WTC11 (cell line): ENCODE data around the gene PDCD1LG2. TPM values are rescaled to one million over a fixed set of nuclear protein-coding genes. Genes with fewer than 3 reads are reported as not detected.

Source experiments
- ATAC-seq: fragments of 200-7000 bp; cut with Tn5 transposase; 2 replicates; pipeline ENCODE4 v1.10.0; 2021; ENCODE audit warnings: mild to moderate bottlenecking, moderate library complexity
- CTCF ChIA-PET: fragments of 300-600 bp; sonication (Branson Sonifier 250); formaldehyde crosslinking; loops from one replicate; lab custom pipeline; 2021; ENCODE audit warnings: antibody characterized with exemption; lab: Charles Lee
- POLR2A ChIA-PET: fragments of 350-600 bp; sonication (Branson Sonifier 250); formaldehyde crosslinking; loops from one replicate; lab custom pipeline; 2021; ENCODE audit warnings: antibody characterized with exemption; lab: Charles Lee
- DNase-seq: peaks from one replicate; pipeline ENCODE4 v3.0.0; 2021; ENCODE audit warnings: low spot score
- H3K27ac Mint-ChIP-seq: 2 replicates; pipeline ENCODE4 v1.8.0; 2021; ENCODE audit warnings: mixed read lengths
- H3K27me3 Mint-ChIP-seq: 2 replicates; pipeline ENCODE4 v1.8.0; 2021; ENCODE audit warnings: low read depth, mild to moderate bottlenecking, moderate library complexity, mixed read lengths
- H3K36me3 Mint-ChIP-seq: 2 replicates; pipeline ENCODE4 v1.8.0; 2021; ENCODE audit warnings: mixed read lengths
- H3K4me1 Mint-ChIP-seq: 2 replicates; pipeline ENCODE4 v1.8.0; 2022; ENCODE audit warnings: mixed read lengths
- H3K4me3 Mint-ChIP-seq: 2 replicates; pipeline ENCODE4 v1.8.0; 2021; ENCODE audit warnings: mild to moderate bottlenecking, moderate library complexity, mixed read lengths
- H3K9me3 Mint-ChIP-seq: 2 replicates; pipeline ENCODE4 v1.8.0; 2021; ENCODE audit warnings: mixed read lengths
- AFF4 ChIP-seq: sonication (generic); formaldehyde crosslinking; IDR thresholded peaks from 2 replicates; pipeline ENCODE4 v1.8.1; 2023; ENCODE audit warnings: mild to moderate bottlenecking, missing genetic modification reagents, borderline replicate concordance
- AR ChIP-seq: fragments of 250-450 bp; sonication (Bioruptor Pico); IDR thresholded peaks from 2 replicates; pipeline ENCODE4 v1.9.0; 2021; ENCODE audit warnings: mild to moderate bottlenecking
- EMX1 ChIP-seq: fragments of 250-450 bp; sonication (Bioruptor Pico); IDR thresholded peaks from 2 replicates; pipeline ENCODE4 v1.8.0; 2021; ENCODE audit warnings: mild to moderate bottlenecking
- GABPB1 ChIP-seq: sonication (generic); formaldehyde crosslinking; IDR thresholded peaks from 2 replicates; pipeline ENCODE4 v1.8.1; 2023; ENCODE audit warnings: mild to moderate bottlenecking, missing genetic modification reagents
- HMGA2 ChIP-seq: fragments of 250-450 bp; sonication (Bioruptor Pico); IDR thresholded peaks from 2 replicates; pipeline ENCODE4 v1.4.0; 2021; ENCODE audit warnings: mild to moderate bottlenecking, moderate library complexity
- MAX ChIP-seq: sonication (generic); formaldehyde crosslinking; IDR thresholded peaks from 2 replicates; pipeline ENCODE4 v1.8.0; 2022; ENCODE audit warnings: mild to moderate bottlenecking, missing genetic modification reagents
- MYBL2 ChIP-seq: sonication (generic); formaldehyde crosslinking; IDR thresholded peaks from 2 replicates; pipeline ENCODE4 v1.8.1; 2023; ENCODE audit warnings: mild to moderate bottlenecking, moderate library complexity, missing genetic modification reagents
- NFATC4 ChIP-seq: fragments of 250-450 bp; sonication (Bioruptor Pico); IDR thresholded peaks from 2 replicates; pipeline ENCODE4 v1.9.0; 2021; ENCODE audit warnings: mild to moderate bottlenecking
- NR3C1 ChIP-seq: sonication (generic); formaldehyde crosslinking; conservative IDR thresholded peaks from 2 replicates; pipeline ENCODE4 v1.8.1; 2023; ENCODE audit warnings: low read depth, mild to moderate bottlenecking, missing genetic modification reagents
- PRRX2 ChIP-seq: fragments of 250-450 bp; sonication (Bioruptor Pico); IDR thresholded peaks from 2 replicates; pipeline ENCODE4 v1.8.0; 2021; ENCODE audit warnings: mild to moderate bottlenecking
- SMAD4 ChIP-seq: sonication (generic); formaldehyde crosslinking; IDR thresholded peaks from 2 replicates; pipeline ENCODE4 v1.8.0; 2022; ENCODE audit warnings: mild to moderate bottlenecking, missing genetic modification reagents
- STAT6 ChIP-seq: sonication (generic); formaldehyde crosslinking; conservative IDR thresholded peaks from 2 replicates; pipeline ENCODE4 v1.8.1; 2023; ENCODE audit warnings: mild to moderate bottlenecking, low read depth, missing genetic modification reagents, moderate library complexity
- USF2 ChIP-seq: sonication (generic); formaldehyde crosslinking; IDR thresholded peaks from 2 replicates; pipeline ENCODE4 v1.8.1; 2023; ENCODE audit warnings: mild to moderate bottlenecking, missing genetic modification reagents, moderate library complexity
- ZBTB21 ChIP-seq: sonication (generic); formaldehyde crosslinking; IDR thresholded peaks from 2 replicates; pipeline ENCODE4 v1.8.1; 2023; ENCODE audit warnings: mild to moderate bottlenecking, missing genetic modification reagents, borderline replicate concordance
- ZBTB43 ChIP-seq: sonication (generic); formaldehyde crosslinking; IDR thresholded peaks from 2 replicates; pipeline ENCODE4 v1.8.1; 2023; ENCODE audit warnings: mild to moderate bottlenecking, missing genetic modification reagents
- ZNF219 ChIP-seq: sonication (generic); formaldehyde crosslinking; IDR thresholded peaks from 2 replicates; pipeline ENCODE4 v1.8.0; 2023; ENCODE audit warnings: missing genetic modification reagents, mild to moderate bottlenecking, borderline replicate concordance
- ZNF425 ChIP-seq: fragments of 250-450 bp; sonication (Bioruptor Pico); conservative IDR thresholded peaks from 2 replicates; pipeline ENCODE4 v1.9.0; 2021; ENCODE audit warnings: mild to moderate bottlenecking
- ZNF671 ChIP-seq: fragments of 250-450 bp; sonication (Bioruptor Pico); IDR thresholded peaks from 2 replicates; pipeline ENCODE4 v1.8.0; 2021; ENCODE audit warnings: mild to moderate bottlenecking
- total RNA-seq: library from RNA; stranded (reverse); gene quantifications from 3 replicates; pipeline ENCODE4 v1.2.3, GENCODE V29; 2021

The PDCD1LG2 gene
- total RNA-seq, 1 experiment from 2014 or later = not detected

- TF ChIP-seq STAT6 (CRISPR knock-in tag) (no peak), EMX1 (no peak), SMAD4 (CRISPR knock-in tag) (no peak), ZNF219 (CRISPR knock-in tag) (no peak), USF2 (CRISPR knock-in tag) (no peak)
These were observed 76.7 kb downstream of the PDCD1LG2 start (continued) for GRCh38 chr9:5587024-5587423.

- DNase-seq (no peak), ATAC-seq (no peak)
- Mint-ChIP-seq H3K4me3 (no peak overlapping the region), H3K27ac (no peak overlapping the region), H3K27me3 (peaks cover 25% of the 10 kb centered on the region), H3K9me3 (no peaks in the 10 kb centered on the region)
- POLR2A ChIA-PET = no interaction called here
- TF ChIP-seq MAX (no peak), AR (CRISPR knock-in tag) (no peak), GABPB1 (CRISPR knock-in tag) (no peak), MYBL2 (CRISPR knock-in tag) (no peak), AFF4 (CRISPR knock-in tag) (no peak)
- TF ChIP-seq, all 79 proteins: peak for 0
- Mint-ChIP-seq H3K4me1 (peaks cover 7% of the 10 kb centered on the region), H3K36me3 (no peaks in the 10 kb centered on the region)
- CTCF ChIA-PET = no interaction called here
These were observed 81.9 kb downstream of the PDCD1LG2 start for GRCh38 chr9:5592231-5592630.

- Mint-ChIP-seq H3K4me3 (no peak overlapping the region), H3K9me3 (no peaks in the 10 kb centered on the region), H3K36me3 (no peaks in the 10 kb centered on the region), H3K27ac (no peak overlapping the region), H3K27me3 (peaks cover 19% of the 10 kb centered on the region), H3K4me1 (peaks cover 7% of the 10 kb centered on the region)
- no peak for DNase-seq
- CTCF ChIA-PET = no interaction called here
- POLR2A ChIA-PET = no interaction called here
- no peak for ATAC-seq
- TF ChIP-seq NFATC4 = no peak
- TF ChIP-seq ZNF671 (CRISPR knock-in tag) = no peak
- no peak for TF ChIP-seq PRRX2 (CRISPR knock-in tag)
- TF ChIP-seq ZBTB21 (CRISPR knock-in tag) = no peak
- no peak for TF ChIP-seq ZNF425
- no peak for TF ChIP-seq ZBTB43 (CRISPR knock-in tag)
- no peak for TF ChIP-seq NR3C1 (CRISPR knock-in tag)
- no peak for TF ChIP-seq HMGA2 (CRISPR knock-in tag)
These were observed 82.6 kb downstream of the PDCD1LG2 start for GRCh38 chr9:5592904-5593303.
